MM.1S (cell line): Measurements from ENCODE around the gene YTHDF2.

Experiments
- EZH2 ChIP-seq: fragments of 300-600 bp; sonication (generic); optimal IDR thresholded peaks from 2 replicates; pipeline ENCODE3; 2017; ENCODE audit warnings: low read depth, mild to moderate bottlenecking, antibody characterized with exemption, low read length, mixed read lengths
- TF ChIP-seq, protein P1 (sequence below): fragments of 300-600 bp; sonication (generic); IDR thresholded peaks from 2 replicates; pipeline ENCODE4 v1.5.1; 2016; ENCODE audit warnings: antibody characterized with exemption, low read length, mixed read lengths

GRCh38 chr1:28800324-28800723, 63.6 kb downstream of the YTHDF2 start:
- TF ChIP-seq, protein P1, sequence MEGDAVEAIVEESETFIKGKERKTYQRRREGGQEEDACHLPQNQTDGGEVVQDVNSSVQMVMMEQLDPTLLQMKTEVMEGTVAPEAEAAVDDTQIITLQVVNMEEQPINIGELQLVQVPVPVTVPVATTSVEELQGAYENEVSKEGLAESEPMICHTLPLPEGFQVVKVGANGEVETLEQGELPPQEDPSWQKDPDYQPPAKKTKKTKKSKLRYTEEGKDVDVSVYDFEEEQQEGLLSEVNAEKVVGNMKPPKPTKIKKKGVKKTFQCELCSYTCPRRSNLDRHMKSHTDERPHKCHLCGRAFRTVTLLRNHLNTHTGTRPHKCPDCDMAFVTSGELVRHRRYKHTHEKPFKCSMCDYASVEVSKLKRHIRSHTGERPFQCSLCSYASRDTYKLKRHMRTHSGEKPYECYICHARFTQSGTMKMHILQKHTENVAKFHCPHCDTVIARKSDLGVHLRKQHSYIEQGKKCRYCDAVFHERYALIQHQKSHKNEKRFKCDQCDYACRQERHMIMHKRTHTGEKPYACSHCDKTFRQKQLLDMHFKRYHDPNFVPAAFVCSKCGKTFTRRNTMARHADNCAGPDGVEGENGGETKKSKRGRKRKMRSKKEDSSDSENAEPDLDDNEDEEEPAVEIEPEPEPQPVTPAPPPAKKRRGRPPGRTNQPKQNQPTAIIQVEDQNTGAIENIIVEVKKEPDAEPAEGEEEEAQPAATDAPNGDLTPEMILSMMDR, result no peak
- TF ChIP-seq EZH2, result no peak
